GM19035 (cell line): ENCODE data around the gene MPZL3.

Experiments
- ATAC-seq: cut with Tn5 transposase; IDR thresholded peaks from one replicate; pipeline ENCODE4 v1.9.1; 2021; ENCODE audit not compliant: unreplicated experiment

Gene MPZL3

DNA sequence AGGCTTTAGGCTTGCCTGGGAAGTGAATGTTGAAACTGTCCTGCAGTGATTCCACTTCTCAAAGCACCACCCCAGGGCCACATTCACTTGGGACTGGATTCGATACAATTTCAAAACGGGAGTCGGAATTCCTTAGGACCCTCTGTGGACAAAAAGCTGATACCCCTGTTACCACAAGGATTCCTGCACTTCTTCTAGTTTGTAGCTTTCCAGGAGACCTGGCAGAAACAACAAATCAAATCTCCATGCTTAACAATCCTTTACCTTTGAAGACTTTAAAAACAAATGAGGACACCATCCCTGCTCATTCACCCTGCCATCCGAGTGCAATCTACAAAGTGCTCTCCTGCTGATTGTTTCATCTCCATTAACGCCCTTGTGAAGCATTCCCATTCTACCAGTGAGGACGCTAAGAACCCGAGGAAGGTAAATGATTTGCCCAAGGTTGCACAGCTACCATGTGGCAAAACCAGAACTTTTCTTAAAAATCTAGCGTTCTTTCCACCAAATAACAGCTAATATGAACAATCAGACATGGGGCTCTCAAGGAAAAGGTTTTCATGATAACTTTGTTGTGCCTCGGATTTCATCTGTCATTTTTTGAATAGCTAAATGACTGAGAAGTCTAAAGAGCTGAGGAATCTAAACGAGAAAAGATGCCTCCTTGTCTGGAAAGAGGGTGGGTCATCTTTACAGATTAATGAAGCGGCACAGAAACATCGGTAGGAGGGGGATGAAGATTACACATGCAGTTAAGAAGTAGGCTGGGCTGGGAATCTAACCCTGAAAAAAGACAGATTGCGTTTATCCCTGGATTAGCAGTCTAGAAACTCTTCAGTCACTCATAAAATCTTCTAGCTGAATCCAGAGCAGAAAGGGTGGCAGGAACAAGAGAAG lies 12.7 kb upstream of the MPZL3 start:
- ATAC-seq, result no peak

DNA sequence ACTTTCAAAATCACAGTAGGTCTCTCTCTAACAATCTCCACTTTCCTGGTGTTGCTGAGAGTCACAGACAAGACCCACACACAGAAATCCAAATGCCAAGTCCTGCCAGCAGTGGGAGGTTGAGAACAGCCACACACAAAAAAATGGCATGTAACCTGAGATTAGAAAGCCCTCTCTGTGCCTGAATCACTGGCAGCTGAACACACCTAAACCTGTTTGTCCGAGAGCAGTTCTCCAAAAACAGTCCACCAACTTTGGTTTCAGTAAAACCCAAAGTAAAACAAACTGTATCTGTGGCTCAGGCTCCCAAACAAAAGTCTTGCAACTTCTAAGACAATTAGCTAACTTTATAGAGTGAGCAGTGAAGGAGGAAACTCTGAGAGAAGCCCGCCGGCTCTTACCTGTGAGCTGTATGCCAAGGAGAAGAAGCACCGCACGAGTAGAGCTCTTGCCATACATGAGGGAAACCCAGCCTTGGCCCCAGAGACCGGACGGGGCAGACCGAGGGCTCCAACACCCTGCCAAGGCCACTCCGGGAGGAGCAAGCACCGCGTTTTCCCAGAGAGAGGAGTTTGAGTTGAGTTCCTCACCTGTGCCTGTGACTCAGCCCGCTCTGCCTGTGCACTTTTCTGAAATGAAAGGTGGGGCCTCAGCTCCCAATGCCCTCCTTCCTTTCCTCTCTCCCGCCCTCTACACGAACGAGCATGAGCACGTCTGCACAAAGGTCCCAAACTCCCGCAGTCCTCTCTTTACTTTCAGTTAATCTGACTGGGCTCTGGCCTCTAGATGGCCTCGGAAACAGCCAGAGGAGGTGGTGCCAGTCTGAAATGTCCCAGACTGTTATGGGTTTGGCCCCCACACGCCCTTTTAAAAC lies 11.8 kb upstream of the MPZL3 start, which contains the start of gene MPZL2:
TSS of gene MPZL2 (minus strand) at position 603 of the 874 bp plus-strand sequence. CDS start at position 459, 144 bp downstream.
- ATAC-seq, result no peak

DNA sequence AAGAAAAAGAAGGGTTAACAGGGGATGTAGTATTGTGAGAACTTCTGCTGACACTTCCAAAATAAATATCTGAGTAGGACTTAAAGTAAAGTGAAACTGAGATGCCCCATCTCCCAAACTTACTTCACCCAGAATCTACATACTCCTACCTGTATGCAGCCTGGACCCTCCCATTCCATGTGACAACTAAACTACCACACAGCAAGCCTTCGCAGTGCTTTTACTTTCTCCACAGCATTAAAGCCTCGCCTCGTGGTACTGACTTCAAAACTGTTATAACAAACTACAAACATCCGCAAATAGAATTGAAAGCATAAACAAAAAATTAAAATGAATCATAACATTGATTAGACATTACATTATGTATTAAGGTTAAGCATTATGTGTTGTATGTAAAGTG lies 10.9 kb upstream of the MPZL3 start:
- ATAC-seq, result no peak

DNA sequence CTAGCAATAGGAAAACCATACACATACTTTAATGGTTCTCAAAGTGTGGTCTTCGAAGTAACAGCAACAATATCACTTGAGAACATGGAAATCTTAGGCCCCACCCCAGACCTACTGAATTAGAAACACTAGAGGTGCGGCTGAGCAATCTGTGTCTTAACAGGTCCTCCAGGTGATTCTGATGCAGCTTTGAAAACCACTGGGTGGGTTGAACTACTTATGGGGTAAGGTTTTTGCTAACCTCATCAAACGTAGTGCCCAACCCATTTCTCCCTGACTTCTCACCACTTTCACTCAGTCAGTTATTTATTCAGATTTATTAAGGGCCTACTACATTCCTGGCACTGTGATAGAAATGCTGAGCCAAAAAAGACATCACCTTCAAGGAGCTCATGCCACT lies 8.2 kb upstream of the MPZL3 start:
- no peak for ATAC-seq

DNA sequence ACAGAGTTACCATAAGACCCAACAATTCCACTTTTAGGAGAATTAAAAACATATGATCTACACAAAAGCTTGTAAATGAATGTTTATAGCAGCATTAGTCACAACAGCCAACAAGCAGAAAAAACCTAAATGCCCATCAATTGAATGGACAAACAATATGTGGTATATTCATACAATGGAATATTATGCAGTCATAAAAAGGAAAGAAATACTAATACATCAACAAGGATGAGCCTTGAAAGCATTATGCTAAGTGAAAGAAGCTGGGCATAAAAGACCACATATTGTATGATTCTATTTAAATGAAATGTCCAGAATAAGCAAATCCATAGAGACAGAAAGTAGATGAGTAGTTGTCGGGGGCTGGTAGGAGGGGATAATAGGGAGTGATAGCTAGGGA lies 7.0 kb upstream of the MPZL3 start:
- ATAC-seq, result no peak

DNA sequence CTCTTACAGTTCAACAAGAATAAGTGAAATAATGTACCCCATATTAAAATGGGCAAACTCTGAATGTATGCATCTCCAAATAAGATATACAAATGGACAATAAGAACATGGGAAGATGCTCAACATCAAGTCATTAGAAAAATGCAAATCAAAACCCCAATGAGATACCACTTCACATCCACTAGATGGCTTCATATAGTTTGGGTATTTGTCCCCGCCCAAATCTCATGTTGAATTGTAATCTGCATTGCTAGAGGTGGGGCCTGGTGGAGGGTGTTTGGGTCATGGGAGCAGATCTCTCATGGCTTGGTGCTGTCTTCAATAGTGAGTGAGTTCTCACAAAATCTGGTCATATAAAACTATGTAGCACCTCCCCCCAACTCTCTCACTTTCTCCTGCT lies 6.2 kb upstream of the MPZL3 start:
- no peak for ATAC-seq

DNA sequence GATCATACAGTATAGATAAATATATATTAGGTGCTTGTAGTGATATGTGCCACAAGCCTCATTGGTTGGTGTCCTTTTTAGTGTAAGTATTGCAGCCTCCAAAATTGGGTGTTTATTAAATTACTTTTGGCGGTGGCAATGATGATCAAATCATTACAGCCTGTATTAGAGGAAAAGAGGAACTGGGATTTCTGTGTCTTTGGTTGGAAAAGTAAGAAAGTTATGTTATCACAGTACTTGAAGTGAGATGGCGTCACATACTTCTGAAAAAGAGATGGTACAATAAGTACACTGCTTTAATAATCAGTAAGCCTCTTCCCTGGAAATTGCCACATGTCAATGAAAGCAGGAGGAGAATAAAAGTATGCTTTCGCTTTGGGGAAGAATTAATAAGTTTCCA lies 523 bp upstream of the MPZL3 start:
- no peak for ATAC-seq

DNA sequence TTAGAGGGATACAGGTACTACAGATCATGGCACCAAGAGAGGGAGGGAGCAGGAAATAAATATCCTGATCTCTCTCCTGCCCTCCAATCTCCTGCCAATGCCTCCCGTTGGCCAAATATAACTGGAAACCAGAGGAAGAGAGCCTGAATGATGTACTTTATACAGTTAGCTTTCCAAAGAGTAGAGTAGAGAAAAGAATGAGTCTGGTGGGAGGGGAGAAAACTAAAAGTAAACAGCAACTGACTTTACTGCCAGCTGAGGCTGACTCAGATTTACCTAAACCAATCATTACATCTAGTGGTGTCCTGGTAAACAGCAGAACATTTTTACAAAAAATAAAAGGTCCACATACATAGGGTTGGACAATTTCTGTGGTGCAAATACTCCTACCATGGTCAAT lies 5.1 kb downstream of the MPZL3 start:
- ATAC-seq, result no peak

DNA sequence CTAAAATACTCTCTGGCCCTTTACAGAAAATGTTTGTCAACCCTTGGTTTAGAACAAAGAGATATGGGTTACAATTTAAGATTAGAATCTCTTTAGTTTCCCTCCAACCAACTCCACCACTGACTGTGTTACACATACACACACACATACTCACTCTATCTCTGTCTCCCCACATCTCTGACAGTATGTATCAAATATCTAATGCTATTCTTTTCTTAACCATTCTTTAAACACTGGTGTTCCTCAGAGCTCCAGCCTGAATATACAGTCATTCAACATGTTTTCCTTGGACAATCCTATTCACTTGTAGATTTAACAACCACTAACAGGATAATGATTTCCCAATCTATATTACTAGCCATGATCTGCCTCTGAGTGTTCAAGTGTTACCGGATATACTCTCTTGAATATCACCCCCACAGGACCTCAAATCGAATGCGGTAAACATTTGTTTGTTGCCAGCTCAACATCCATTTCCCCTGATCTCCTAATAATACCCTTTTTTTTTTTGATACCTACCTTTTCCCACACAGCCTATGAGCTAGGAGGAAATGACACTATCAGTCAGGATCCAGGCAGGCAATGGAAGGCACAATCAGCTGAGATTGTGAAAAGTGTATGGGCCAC lies 6.1 kb downstream of the MPZL3 start:
- ATAC-seq, result no peak

DNA sequence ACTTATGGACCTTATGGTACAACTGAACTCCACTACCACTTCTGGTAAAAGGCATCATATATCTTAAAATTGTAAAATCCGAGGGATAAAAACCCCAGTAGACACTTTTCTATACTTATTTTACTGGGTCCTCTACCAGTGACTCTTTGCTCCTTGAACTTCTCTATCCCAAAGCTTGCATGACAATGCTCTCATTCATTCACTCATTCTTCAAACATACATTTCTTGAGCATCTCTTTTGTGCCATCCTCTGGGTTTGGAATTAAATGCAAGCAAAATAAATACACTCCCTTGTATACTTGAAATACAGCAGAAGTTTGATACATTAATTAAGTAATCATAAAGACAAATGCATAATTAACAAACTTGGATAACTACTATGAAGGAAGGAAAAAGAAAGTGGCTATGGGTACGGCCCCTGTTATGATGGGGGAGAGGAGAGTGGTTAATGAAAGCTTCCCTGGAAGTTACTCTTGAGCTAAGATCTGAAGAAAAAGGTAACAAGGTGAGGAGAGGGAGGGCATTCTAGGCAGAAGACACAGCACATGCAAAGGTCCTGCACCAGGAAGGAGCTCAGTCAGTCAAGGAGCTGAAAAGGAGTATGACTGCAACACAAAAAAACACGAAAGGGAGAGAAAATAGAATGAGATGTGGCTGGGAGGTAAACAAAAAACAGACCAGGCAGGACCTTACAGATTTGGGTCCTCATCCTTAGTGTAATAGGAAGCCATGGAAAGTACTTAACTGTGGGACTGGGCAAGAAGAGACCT lies 8.0 kb downstream of the MPZL3 start:
- ATAC-seq, result no peak

DNA sequence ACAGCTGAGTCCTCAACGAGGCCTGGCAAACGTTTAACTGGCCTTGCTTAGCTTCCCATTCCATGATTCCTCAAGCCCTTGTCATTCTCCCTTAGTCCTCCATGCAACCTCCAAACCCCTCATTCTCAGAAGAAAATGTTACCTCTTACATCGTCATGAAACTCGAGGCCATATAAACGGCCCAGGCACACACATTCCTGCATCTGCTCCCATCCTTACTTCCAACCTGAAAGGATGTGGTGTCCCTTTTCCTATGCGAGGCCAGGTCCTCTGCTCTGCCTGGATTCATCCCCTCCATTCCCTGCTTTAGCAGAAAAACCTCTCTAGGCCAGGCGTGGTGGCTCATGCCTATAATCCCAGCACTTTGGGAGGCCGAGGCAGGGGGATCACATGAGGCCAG lies 9.0 kb downstream of the MPZL3 start:
- no peak for ATAC-seq

DNA sequence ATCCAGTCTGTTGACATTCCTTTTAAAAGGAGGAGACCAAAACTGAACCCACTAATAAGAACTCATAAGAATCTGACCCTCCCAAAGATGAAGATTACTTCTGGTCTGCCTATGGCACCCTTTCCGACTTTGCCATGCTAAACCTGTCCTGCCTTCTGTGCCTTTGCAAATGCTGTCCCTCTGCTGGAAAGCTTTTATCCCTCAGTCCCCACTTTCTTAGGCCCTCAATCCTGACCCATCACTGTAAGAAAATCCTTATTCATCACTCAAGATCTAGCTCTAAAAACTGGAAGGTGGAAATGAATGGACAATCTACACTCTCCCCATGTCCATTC lies 10.4 kb downstream of the MPZL3 start:
- ATAC-seq, result no peak

DNA sequence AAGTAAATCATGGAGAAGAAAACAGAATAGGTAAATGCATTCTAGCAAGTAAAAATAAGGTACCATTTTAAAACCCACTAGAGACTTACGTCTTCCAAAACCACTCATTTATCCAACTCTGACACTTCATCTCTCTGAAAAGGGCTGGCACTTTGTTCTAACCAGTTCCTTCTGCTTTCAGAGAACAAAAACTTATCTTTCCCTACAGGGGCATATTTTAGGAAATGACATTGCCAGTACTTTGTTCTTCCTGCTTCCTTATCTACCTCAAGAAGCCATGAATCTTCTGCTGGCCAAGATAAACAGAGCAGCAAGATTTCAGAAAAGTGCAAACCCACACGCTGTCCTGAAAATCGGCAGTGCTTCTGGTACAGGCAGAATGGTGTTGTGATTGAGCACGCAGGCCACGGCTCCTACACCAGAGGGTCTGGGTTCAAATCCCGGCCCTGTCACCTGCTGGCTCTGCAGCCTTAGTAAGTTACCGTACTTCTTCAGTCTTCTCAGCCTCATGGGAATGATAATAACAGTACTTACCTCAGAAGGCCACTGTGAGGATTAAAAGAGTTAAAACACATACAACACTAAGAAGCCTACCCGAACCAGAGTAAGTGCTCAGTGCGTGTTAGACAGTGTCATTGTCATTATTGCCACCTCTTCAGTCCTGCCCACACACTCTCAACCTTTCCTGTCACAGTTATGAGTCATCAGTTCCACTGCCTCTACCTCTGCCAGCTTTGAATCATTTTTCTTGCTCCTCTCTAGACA lies 11.0 kb downstream of the MPZL3 start:
- peak; percentile 90 for ATAC-seq

DNA sequence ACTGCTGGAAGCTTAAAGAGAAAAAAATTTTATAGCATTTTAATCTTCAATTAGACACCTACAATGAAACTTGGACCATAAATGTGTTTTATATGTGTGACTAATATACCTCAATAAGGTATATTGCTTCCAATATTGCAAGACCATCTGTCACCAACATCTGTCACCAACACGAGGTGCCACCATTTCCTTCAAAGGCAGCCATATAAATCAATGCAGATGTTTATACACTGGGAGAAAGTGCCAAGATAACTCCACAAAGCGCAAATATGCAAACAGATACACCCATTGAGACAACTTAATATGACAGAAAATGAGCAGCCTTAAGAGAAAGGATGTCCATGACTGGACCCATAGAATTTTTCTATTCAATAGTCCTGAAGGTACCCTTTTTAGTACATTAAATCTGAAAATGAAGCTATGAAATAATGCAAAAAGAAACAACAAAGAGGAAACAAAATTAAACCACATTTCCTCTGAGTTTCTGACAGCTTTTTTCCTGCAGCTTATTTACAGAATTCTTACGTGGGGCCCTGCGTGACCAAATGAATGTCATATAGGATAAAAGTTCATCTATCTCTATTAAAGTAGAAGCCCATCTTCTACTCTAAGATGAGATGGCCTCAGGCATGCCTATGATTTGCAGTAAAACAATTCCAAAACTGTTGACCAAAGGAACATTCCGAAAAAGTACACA lies 12.5 kb downstream of the MPZL3 start:
- no peak for ATAC-seq

DNA sequence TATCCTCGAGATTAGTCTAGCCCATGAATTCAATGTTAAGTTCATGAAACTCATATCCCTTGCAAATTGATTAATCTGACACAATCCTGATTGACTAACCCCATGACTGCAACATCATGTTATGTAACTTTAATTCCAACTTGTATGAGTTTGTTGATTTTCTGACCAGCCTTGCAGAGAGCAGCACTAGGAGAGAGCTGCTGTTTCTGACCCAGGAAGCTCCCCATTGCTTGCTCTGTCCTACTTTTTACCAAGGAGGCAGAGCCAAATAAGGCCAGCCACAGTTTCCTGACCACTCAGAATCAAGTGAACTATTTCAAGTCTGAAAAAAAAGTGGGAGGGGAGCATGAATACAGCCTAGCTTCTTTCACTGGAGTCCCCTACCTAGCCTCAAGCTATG lies 13.2 kb downstream of the MPZL3 start:
- no peak for ATAC-seq

DNA sequence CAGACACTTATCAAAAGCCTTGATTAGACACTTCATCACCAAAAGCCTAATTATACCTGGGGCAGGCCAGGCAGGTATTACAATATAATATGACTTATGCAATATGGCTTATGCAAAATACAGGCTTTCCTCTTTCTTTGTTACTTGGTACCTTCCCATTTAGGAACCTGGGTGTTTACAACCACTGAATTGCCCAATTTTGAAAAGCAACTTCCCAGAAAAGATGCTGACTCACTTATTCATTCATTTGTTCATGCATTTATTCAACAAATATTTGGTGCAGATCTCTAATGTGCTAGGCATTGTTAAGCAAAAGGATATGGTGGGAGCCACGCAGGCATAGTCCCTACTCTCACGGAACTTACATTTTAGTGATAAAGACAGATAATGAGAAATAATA lies 13.7 kb downstream of the MPZL3 start:
- ATAC-seq, result no peak

DNA sequence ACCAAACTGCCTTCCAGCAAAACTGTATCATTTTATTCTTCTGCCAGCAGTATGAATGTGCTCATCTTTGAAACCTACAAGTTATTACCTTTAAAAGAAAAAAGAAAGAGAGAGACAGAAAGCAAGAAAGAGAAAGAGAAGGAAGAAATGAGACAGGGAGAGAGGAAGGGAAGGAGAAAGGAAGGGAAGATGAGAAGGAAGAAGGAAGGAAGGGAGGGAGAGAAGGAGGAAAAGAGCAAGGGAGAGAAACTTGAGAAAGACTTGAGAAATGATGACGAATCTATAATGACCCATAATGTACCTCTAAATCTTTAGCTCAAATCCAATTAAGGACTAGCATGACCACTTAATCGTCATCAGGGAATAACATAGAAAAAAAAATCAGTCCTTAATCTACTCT lies 16.0 kb downstream of the MPZL3 start:
- no peak for ATAC-seq

DNA sequence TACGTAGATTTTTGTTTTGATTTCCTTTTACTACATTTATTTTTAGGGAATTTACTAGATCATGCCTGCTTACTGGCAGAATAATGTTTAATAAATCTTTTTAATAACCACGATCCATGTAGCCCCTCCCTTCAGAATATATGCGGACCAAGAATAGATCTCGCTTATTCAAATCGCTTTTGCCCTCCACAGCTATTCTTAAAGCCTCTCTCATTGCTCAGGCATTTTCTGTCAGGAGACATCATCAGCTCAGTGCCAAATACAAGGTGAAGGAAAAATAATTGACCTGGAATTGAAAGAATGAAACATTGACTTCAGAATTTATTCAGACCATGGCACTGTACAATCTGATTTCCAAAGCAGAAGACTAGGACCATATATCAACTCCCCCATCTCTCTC lies 17.3 kb downstream of the MPZL3 start:
- no peak for ATAC-seq

DNA sequence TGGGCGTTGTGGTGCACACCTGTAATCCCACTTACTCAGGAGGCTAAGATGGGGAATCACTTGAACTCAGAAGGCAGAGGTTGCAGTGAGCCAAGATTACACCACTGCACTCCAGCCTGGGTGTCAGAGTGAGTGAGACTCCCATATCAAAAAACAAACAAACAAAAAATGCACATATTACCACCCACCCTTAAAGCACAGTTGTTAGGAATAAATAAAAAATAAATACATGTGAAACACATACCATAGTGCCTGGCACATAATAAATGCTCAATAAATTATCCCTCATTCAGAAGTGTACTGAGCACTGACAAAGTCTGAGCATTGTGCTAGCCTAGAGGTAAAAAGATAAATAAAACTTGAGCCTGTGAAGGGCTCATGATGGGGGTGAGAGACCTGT lies 18.3 kb downstream of the MPZL3 start:
- no peak for ATAC-seq

DNA sequence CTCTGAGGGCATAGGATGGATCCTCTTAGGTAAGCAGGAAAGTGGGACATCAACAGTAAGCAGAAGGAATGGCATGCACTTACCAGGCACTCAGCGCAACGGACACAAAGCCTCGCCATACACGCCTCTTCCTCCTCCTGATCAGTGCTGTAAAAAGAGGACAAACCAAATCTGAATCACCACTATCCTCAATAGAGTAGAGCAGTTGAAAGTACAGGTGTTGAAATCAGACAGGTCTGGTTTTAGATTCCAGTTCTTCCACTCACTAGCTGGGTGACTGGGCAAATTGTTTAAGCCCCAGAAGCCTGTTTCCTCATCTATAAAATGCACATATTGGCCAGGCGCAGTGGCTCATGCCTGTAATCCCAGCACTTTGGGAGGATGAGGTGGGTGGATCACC lies 18.8 kb downstream of the MPZL3 start:
- no peak for ATAC-seq
